Neural cell (in vitro differentiated cells): ENCODE results near the gene FGD5. TPM values are rescaled to one million over a fixed set of nuclear protein-coding genes. Genes with fewer than 3 reads are reported as not detected.

Experiments
- H2AFZ ChIP-seq: fragments of 200-600, 300-800 bp; sonication (generic), shearing (Covaris generic); 2 replicates; pipeline ENCODE4 v1.6.0; 2014; ENCODE audit warnings: low read depth, mild to moderate bottlenecking, antibody characterized with exemption, low read length, moderate library complexity
- H3F3A ChIP-seq: fragments of 200-600 bp; shearing (Covaris generic); 2 replicates; pipeline ENCODE4 v1.6.1; 2016; ENCODE audit warnings: mild to moderate bottlenecking, moderate library complexity, mixed read lengths, antibody characterized with exemption, low read length; ENCODE audit not compliant: insufficient read depth, poor library complexity, severe bottlenecking
- H3K27ac ChIP-seq: fragments of 200-600, 300-800 bp; sonication (generic), shearing (Covaris generic); 2 replicates; pipeline ENCODE4 v1.5.1; 2014; ENCODE audit warnings: mild to moderate bottlenecking, low read length, moderate library complexity
- H3K27me3 ChIP-seq: fragments of 300-800, 200-600 bp; sonication (generic), shearing (Covaris generic); 2 replicates; pipeline ENCODE4 v1.6.0; 2014; ENCODE audit warnings: mild to moderate bottlenecking, low read depth, low read length, moderate library complexity; ENCODE audit not compliant: insufficient read depth
- H3K36me3 ChIP-seq: fragments of 300-800, 200-600 bp; sonication (generic), shearing (Covaris generic); 2 replicates; pipeline ENCODE4 v1.5.1; 2014; ENCODE audit warnings: mild to moderate bottlenecking, antibody characterized with exemption, low read length, moderate library complexity; ENCODE audit not compliant: insufficient read depth
- H3K4me2 ChIP-seq: fragments of 300-800, 200-600 bp; sonication (generic), shearing (Covaris generic); 2 replicates; pipeline ENCODE4 v1.6.0; 2014; ENCODE audit warnings: mild to moderate bottlenecking, low read length
- H3K4me3 ChIP-seq: fragments of 300-800, 200-600 bp; sonication (generic), shearing (Covaris generic); 2 replicates; pipeline ENCODE4 v1.5.1; 2014; ENCODE audit warnings: mild to moderate bottlenecking, low read length, moderate library complexity
- H3K79me2 ChIP-seq: fragments of 200-600 bp; shearing (Covaris generic); replicated peaks from 2 replicates; pipeline ENCODE4 v1.6.0; 2014; ENCODE audit warnings: mild to moderate bottlenecking, low read length, moderate library complexity; ENCODE audit not compliant: insufficient read depth
- H3K9ac ChIP-seq: fragments of 300-800, 200-600 bp; sonication (generic), shearing (Covaris generic); 2 replicates; pipeline ENCODE4 v1.6.1; 2016; ENCODE audit warnings: mild to moderate bottlenecking, low read length, mixed read lengths
- H3K9me2 ChIP-seq: fragments of 200-600 bp; shearing (Covaris generic); 2 replicates; pipeline ENCODE4 v1.6.1; 2016; ENCODE audit warnings: mild to moderate bottlenecking, low read length, mixed read lengths; ENCODE audit not compliant: insufficient read depth
- H3K9me3 ChIP-seq: fragments of 200-600, 300-800 bp; sonication (generic), shearing (Covaris generic); 2 replicates; pipeline ENCODE4 v1.6.1; 2016; ENCODE audit warnings: mild to moderate bottlenecking, mixed run types, low read length, moderate library complexity, mixed read lengths
- H4K20me1 ChIP-seq: fragments of 200-600 bp; shearing (Covaris generic); 2 replicates; pipeline ENCODE4 v1.6.1; 2016; ENCODE audit warnings: mild to moderate bottlenecking, mixed run types; ENCODE audit not compliant: insufficient read depth
- EP300 ChIP-seq: fragments of 450-650 bp; conservative IDR thresholded peaks from 2 replicates; pipeline ENCODE4 v1.6.1; 2014; ENCODE audit warnings: antibody characterized with exemption, mild to moderate bottlenecking, moderate library complexity; ENCODE audit not compliant: poor library complexity, severe bottlenecking
- EZH2 ChIP-seq: fragments of 200-600, 300-800 bp; shearing (Covaris generic), sonication (generic); IDR thresholded peaks from 2 replicates; pipeline ENCODE4 v1.6.1; 2014; ENCODE audit warnings: antibody characterized with exemption, low read length, borderline replicate concordance, mild to moderate bottlenecking; ENCODE audit not compliant: insufficient read depth, poor library complexity, severe bottlenecking
- MXI1 ChIP-seq: fragments of 450-650 bp; conservative IDR thresholded peaks from 2 replicates; pipeline ENCODE4 v1.6.1; 2014; ENCODE audit warnings: antibody characterized with exemption, mild to moderate bottlenecking; ENCODE audit not compliant: poor library complexity, severe bottlenecking
- POLR2AphosphoS5 ChIP-seq: IDR thresholded peaks from 2 replicates; pipeline ENCODE4 v1.6.1; 2012
- RAD21 ChIP-seq: fragments of 450-650 bp; conservative IDR thresholded peaks from 2 replicates; pipeline ENCODE4 v1.6.1; 2014; ENCODE audit warnings: antibody characterized with exemption, mild to moderate bottlenecking, moderate library complexity
- REST ChIP-seq: IDR thresholded peaks from 2 replicates; pipeline ENCODE4 v1.6.1; 2012; ENCODE audit warnings: borderline replicate concordance
- SMC3 ChIP-seq: fragments of 450-650 bp; conservative IDR thresholded peaks from 2 replicates; pipeline ENCODE4 v1.6.1; 2014; ENCODE audit warnings: antibody characterized with exemption, mild to moderate bottlenecking, moderate library complexity; ENCODE audit not compliant: poor library complexity
- TAF1 ChIP-seq: IDR thresholded peaks from 2 replicates; pipeline ENCODE4 v1.6.1; 2012; ENCODE audit warnings: low read depth
- polyA plus RNA-seq: library from polyadenylated mRNA; depleted of rRNA; stranded (reverse); fragments of >200 nt; gene quantifications from 2 replicates; pipeline ENCODE4 v1.2.3, GENCODE V29; 2014
- TF ChIP-seq, protein P1 (sequence below): fragments of 450-650 bp; IDR thresholded peaks from 2 replicates; pipeline ENCODE4 v1.5.1; 2014; ENCODE audit warnings: antibody characterized with exemption, mild to moderate bottlenecking, moderate library complexity; ENCODE audit not compliant: poor library complexity, severe bottlenecking

Gene FGD5
- polyA plus RNA-seq, 1 donor from 2014 or later = not detected

GRCh38 chr3:14947100-14947885 lies 128.5 kb downstream of the FGD5 start, which contains the start of gene NR2C2:
TSS of gene NR2C2 (plus strand) at chr3:14947583. CDS start at chr3:15003915, 56,332 bp downstream.
- no peaks in the 10 kb centered on the region for H3K27me3 ChIP-seq
- no peaks in the 10 kb centered on the region for H3F3A ChIP-seq
- H4K20me1 ChIP-seq = peaks cover 6% of the 10 kb centered on the region
- H3K9ac ChIP-seq = peak within 1 kb of the TSS; percentile 96
- H3K79me2 ChIP-seq = peaks cover 68% of the 10 kb centered on the region
- no peaks in the 10 kb centered on the region for H3K9me2 ChIP-seq
- H3K4me3 ChIP-seq = peak within 1 kb of the TSS; percentile 96
- H3K27ac ChIP-seq = peak within 1 kb of the TSS; percentile 99
- H3K9me3 ChIP-seq = no peaks in the 10 kb centered on the region
- H2AFZ ChIP-seq = peak within 1 kb of the TSS; percentile 51
- peaks cover 4% of the 10 kb centered on the region for H3K36me3 ChIP-seq
- TF ChIP-seq POLR2AphosphoS5 = peak; percentile 67
- no peak for TF ChIP-seq EP300
- peak; percentile 80 for TF ChIP-seq MXI1
- TF ChIP-seq SMC3 = peak; percentile 32
- TF ChIP-seq RAD21 = peak; percentile 21
- no peak for TF ChIP-seq REST
- TF ChIP-seq, protein P1, sequence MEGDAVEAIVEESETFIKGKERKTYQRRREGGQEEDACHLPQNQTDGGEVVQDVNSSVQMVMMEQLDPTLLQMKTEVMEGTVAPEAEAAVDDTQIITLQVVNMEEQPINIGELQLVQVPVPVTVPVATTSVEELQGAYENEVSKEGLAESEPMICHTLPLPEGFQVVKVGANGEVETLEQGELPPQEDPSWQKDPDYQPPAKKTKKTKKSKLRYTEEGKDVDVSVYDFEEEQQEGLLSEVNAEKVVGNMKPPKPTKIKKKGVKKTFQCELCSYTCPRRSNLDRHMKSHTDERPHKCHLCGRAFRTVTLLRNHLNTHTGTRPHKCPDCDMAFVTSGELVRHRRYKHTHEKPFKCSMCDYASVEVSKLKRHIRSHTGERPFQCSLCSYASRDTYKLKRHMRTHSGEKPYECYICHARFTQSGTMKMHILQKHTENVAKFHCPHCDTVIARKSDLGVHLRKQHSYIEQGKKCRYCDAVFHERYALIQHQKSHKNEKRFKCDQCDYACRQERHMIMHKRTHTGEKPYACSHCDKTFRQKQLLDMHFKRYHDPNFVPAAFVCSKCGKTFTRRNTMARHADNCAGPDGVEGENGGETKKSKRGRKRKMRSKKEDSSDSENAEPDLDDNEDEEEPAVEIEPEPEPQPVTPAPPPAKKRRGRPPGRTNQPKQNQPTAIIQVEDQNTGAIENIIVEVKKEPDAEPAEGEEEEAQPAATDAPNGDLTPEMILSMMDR = no peak
- no peak for TF ChIP-seq TAF1
- no peak for TF ChIP-seq EZH2
- peak within 1 kb of the TSS; percentile 95 for H3K4me2 ChIP-seq

- H2AFZ ChIP-seq = peak overlapping the region; percentile 45
- TF ChIP-seq SMC3 (no peak), POLR2AphosphoS5 (peak; percentile 71), MXI1 (peak; percentile 5), EZH2 (no peak), REST (peak; percentile 75), RAD21 (no peak), EP300 (no peak), TAF1 (peak; percentile 95)
- TF ChIP-seq, protein P1 = no peak
- no peak overlapping the region for H3K4me2 ChIP-seq
- H3K79me2 ChIP-seq = peaks cover 62% of the 10 kb centered on the region
- H3K9me2 ChIP-seq = no peaks in the 10 kb centered on the region
- H3K4me3 ChIP-seq = peak overlapping the region; percentile 96
- H3K9ac ChIP-seq = peak overlapping the region; percentile 96
- H3K36me3 ChIP-seq = no peaks in the 10 kb centered on the region
- peaks cover 6% of the 10 kb centered on the region for H4K20me1 ChIP-seq
- H3K9me3 ChIP-seq = no peaks in the 10 kb centered on the region
- H3F3A ChIP-seq = no peaks in the 10 kb centered on the region
- H3K27me3 ChIP-seq = no peaks in the 10 kb centered on the region
- H3K27ac ChIP-seq = peak overlapping the region; percentile 99
These were observed 129.3 kb downstream of the FGD5 start for GRCh38 chr3:14947886-14948608.
